K562 (cell line): ENCODE results near the gene HMGB3. TPM values are rescaled to one million over a fixed set of nuclear protein-coding genes. Genes with fewer than 3 reads are reported as not detected.
"Not testable (repeated sequence)": the region's sequence is repeated elsewhere in the genome, so short reads cannot be mapped to it uniquely, and the experiment has no call there.

Experiments
- ATAC-seq: fragments of 200-7000 bp; cut with Tn5 transposase; 3 replicates; pipeline ENCODE4 v1.9.1; 2020; ENCODE audit warnings: moderate library complexity
- BruUV-seq: library from RNA; stranded (reverse); fragments of 400-500 nt; replicated peaks from 2 replicates; lab custom pipeline; 2021; lab: Mats Ljungman, UMichigan
- CTCF ChIA-PET: fragments of 300-600 bp; formaldehyde crosslinking; extraction: SDS; loops from one replicate; lab custom pipeline; 2021; ENCODE audit warnings: low intra/inter-chr PET ratio; lab: Yijun Ruan, JAX
- POLR2A ChIA-PET: fragments of 300-600, 350-650 bp; sonication (Branson Sonifier 250); formaldehyde crosslinking; extraction: SDS; loops from one replicate; lab custom pipeline; 2021; ENCODE audit warnings: antibody characterized with exemption, inconsistent platforms; lab: Yijun Ruan, JAX
- DNase-seq, 4 experiments: peaks; one replicate each; pipeline versions ENCODE4 v3.0.0 to v3.0.0-alpha.2; 2011 to 2018; ENCODE audit warnings: low spot score in 3 of 4, mixed read lengths in 3 of 4; ENCODE audit errors: extremely low read depth in 1 of 4
- FAIRE-seq: peaks from 2 replicates; lab custom pipeline; 2011; peaks lifted over from hg19 to GRCh38; lab: Jason Lieb, UNC
- H2AFZ ChIP-seq: 2 replicates; pipeline ENCODE4 v1.6.0; 2011; ENCODE audit warnings: low read depth, low read length, control low read depth, inconsistent platforms
- H3K27ac ChIP-seq: fragments of 200-600 bp; 3 replicates; pipeline ENCODE4 v1.8.0; 2011; ENCODE audit warnings: low read depth, mild to moderate bottlenecking, control low read depth, inconsistent platforms, low read length, moderate library complexity, mixed read lengths; ENCODE audit errors: extremely low read depth
- H3K27me3 ChIP-seq, 2 experiments: fragments of 300-600 bp in 1 of 2; 2 replicates in 1 of 2; 3 replicates in 1 of 2; pipeline versions ENCODE4 v1.6.0 to v1.8.0; 2011; ENCODE audit warnings: inconsistent platforms in 2 of 2, low read length in 2 of 2, mild to moderate bottlenecking in 1 of 2, mixed read lengths in 1 of 2, moderate library complexity in 1 of 2; ENCODE audit not compliant: control insufficient read depth in 2 of 2, insufficient read depth in 2 of 2
- H3K36me3 ChIP-seq: fragments of 300-600 bp; 3 replicates; pipeline ENCODE4 v1.8.0; 2011; ENCODE audit warnings: mild to moderate bottlenecking, low read length, inconsistent platforms; ENCODE audit not compliant: control insufficient read depth, insufficient read depth
- H3K4me1 ChIP-seq, 2 experiments: fragments of 200-600 bp in 1 of 2; replicated peaks in 1 of 2; 2 replicates in 1 of 2; 3 replicates in 1 of 2; pipeline versions ENCODE4 v1.5.1 to v1.8.0; 2011; ENCODE audit warnings: inconsistent platforms in 2 of 2, low read length in 2 of 2, mild to moderate bottlenecking in 1 of 2, mixed read lengths in 1 of 2, moderate library complexity in 1 of 2; ENCODE audit not compliant: control insufficient read depth in 2 of 2, insufficient read depth in 2 of 2
- H3K4me2 ChIP-seq: 2 replicates; pipeline ENCODE4 v1.6.1; 2011; ENCODE audit warnings: low read length, control low read depth, inconsistent platforms, mixed read lengths; ENCODE audit not compliant: insufficient read depth
- H3K4me3 ChIP-seq: fragments of 200-600 bp; sonication (generic), shearing (Covaris generic); 2 replicates; pipeline ENCODE4 v1.5.1; 2016; ENCODE audit warnings: control low read depth, inconsistent platforms
- H3K79me2 ChIP-seq: fragments of 200-600 bp; 3 replicates; pipeline ENCODE4 v1.8.0; 2011; ENCODE audit warnings: low read length, inconsistent platforms; ENCODE audit not compliant: control insufficient read depth, insufficient read depth
- H3K9ac ChIP-seq, 2 experiments: 2 replicates each; pipeline versions ENCODE4 v1.6.0 to v1.6.1; 2011; ENCODE audit warnings: low read depth in 2 of 2, low read length in 2 of 2, control low read depth in 1 of 2, inconsistent platforms in 1 of 2, mild to moderate bottlenecking in 1 of 2, mixed read lengths in 1 of 2; ENCODE audit not compliant: insufficient read depth in 1 of 2
- H3K9me1 ChIP-seq: one replicate; pipeline ENCODE4 v1.6.0; 2011; ENCODE audit warnings: inconsistent platforms, mild to moderate bottlenecking, low read length, moderate library complexity; ENCODE audit not compliant: control insufficient read depth, insufficient read depth
- H3K9me3 ChIP-seq: replicated peaks from 2 replicates; pipeline ENCODE4 v1.5.1; 2011; ENCODE audit warnings: low read depth, low read length, inconsistent platforms; ENCODE audit not compliant: control insufficient read depth, insufficient read depth
- H4K20me1 ChIP-seq: replicated peaks from 2 replicates; pipeline ENCODE4 v1.6.1; 2011; ENCODE audit warnings: low read length, inconsistent platforms, mixed read lengths; ENCODE audit not compliant: control insufficient read depth, insufficient read depth
- ETV6 ChIP-seq, 3 experiments: fragments of 150-350 bp in 1 of 3; sonication (generic) in 1 of 3; formaldehyde crosslinking in 1 of 3; IDR thresholded peaks; 2 replicates each; pipeline versions ENCODE4 v1.6.1 to v1.8.0; 2014 to 2022; ENCODE audit warnings: borderline replicate concordance in 2 of 3, low read depth in 2 of 3, antibody characterized with exemption in 1 of 3, low read length in 1 of 3, mild to moderate bottlenecking in 1 of 3, missing genetic modification reagents in 1 of 3
- IFI16 ChIP-seq: fragments of 250-450 bp; sonication (Bioruptor Pico); IDR thresholded peaks from 2 replicates; pipeline ENCODE4 v2.1.2; 2022; ENCODE audit warnings: mild to moderate bottlenecking, inconsistent platforms
- NUFIP1 ChIP-seq: fragments of 450-650 bp; IDR thresholded peaks from 2 replicates; pipeline ENCODE4 v1.6.1; 2018; ENCODE audit not compliant: partially characterized antibody
- PHB2 ChIP-seq: fragments of 450-650 bp; IDR thresholded peaks from 2 replicates; pipeline ENCODE4 v1.6.1; 2017; ENCODE audit warnings: low read depth
- PHF8 ChIP-seq: fragments of 200-600 bp; sonication (generic); IDR thresholded peaks from 2 replicates; pipeline ENCODE4 v1.6.1; 2012; ENCODE audit warnings: mixed run types, mild to moderate bottlenecking, inconsistent platforms, low read length, moderate library complexity, borderline replicate concordance
- ZFP1 ChIP-seq: fragments of 450-650 bp; formaldehyde crosslinking; IDR thresholded peaks from 2 replicates; pipeline ENCODE4 v1.4.0; 2020; ENCODE audit warnings: mild to moderate bottlenecking, mixed read lengths
- ZNF12 ChIP-seq: sonication (generic); formaldehyde crosslinking; IDR thresholded peaks from 2 replicates; pipeline ENCODE4 v1.4.0; 2020; ENCODE audit warnings: mild to moderate bottlenecking, missing genetic modification reagents
- ZNF77 ChIP-seq: fragments of 250-450 bp; sonication (Bioruptor Pico); IDR thresholded peaks from 2 replicates; pipeline ENCODE4 v1.5.0; 2020
- WGBS: fragments of 100-300 bp; shearing (Covaris generic); methylation state at CpG from one replicate; pipeline ENCODE4 v1.1.6; 2016; ENCODE audit warnings: low coverage, mixed read lengths; ENCODE audit not compliant: insufficient coverage; ENCODE audit errors: missing lambda C conversion rate; 5-methylcytosine and 5-hydroxymethylcytosine counted together
- in situ Hi-C: fragments of 300-500 bp; cut with MboI; formaldehyde crosslinking; loops from 4 replicates; pipeline ENCODE4 v1.15.0; 2018; ENCODE audit warnings: inconsistent platforms, mixed read lengths
- intact Hi-C: fragments of 100-400 bp; cut with micrococcal nuclease; formaldehyde crosslinking; loops from 2 replicates; pipeline ENCODE4 v1.14.2; 2022
- polyA plus RNA-seq, 8 experiments: library from polyadenylated mRNA; depleted of rRNA in 4 of 8; stranded (reverse) in 5 of 8; unstranded in 3 of 8; fragments of >200 nt; fragmentation: Nextera tagmentation in 2 of 8; fragmentation: Illumina TruSeq in 1 of 8; extraction: Ambion mirVana in 2 of 8; extraction: Trizol in 1 of 8; gene quantifications; 2 replicates each; pipeline versions ENCODE4 v1.2.1 to v1.2.3, GENCODE V29; 2011 to 2014; ENCODE audit warnings: inconsistent platforms in 1 of 8, missing spikeins in 1 of 8
- total RNA-seq, 7 experiments: library from RNA; depleted of rRNA in 6 of 7; stranded (reverse); fragments of >200 nt in 6 of 7; fragmentation: Illumina TruSeq in 2 of 7; extraction: Trizol in 2 of 7; gene quantifications; 2 replicates each; pipeline versions ENCODE4 v1.2.1 to v1.2.3, GENCODE V29; 2011 to 2021; ENCODE audit warnings: low replicate concordance in 1 of 7
- TF ChIP-seq, protein P1 (sequence below): fragments of 250-450 bp; sonication (Bioruptor Pico); IDR thresholded peaks from 2 replicates; pipeline ENCODE4 v1.4.0; 2020; ENCODE audit warnings: mild to moderate bottlenecking
- TF ChIP-seq, protein P2 (sequence below): IDR thresholded peaks from 2 replicates; pipeline ENCODE4 v1.6.1; 2016; ENCODE audit warnings: missing genetic modification characterization, missing compliant biosample characterization

HMGB3 gene
- total and polyA plus RNA-seq, 9 of the 15 experiments (the other 6 are each of a cell fraction or from before 2014, with no cell fraction given), result 36.7 to 168 (median 117) TPM

DNA sequence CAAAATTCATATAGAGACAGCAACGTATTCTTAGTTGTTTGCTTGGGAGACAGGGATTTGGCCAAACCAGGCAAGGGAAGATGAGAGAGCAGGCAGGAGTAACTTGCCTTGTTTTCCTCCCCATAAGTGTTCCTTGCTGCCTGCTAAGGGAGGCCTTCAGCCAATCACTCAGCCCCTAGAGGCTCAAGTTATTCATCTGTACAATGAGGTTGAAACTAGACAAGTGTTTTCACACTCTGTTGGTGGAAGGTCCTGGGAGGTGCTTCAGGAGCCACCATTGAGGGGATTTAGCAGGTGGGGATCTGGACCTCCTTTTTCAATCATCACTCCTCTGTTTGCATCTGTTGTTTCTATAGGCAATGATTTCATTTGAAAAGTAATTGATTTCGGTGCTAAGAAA lies 23.6 kb upstream of the HMGB3 start (continued):
- TF ChIP-seq PHF8, result no peak
- TF ChIP-seq ZNF77 (CRISPR knock-in tag), result no peak
- TF ChIP-seq, protein P1, sequence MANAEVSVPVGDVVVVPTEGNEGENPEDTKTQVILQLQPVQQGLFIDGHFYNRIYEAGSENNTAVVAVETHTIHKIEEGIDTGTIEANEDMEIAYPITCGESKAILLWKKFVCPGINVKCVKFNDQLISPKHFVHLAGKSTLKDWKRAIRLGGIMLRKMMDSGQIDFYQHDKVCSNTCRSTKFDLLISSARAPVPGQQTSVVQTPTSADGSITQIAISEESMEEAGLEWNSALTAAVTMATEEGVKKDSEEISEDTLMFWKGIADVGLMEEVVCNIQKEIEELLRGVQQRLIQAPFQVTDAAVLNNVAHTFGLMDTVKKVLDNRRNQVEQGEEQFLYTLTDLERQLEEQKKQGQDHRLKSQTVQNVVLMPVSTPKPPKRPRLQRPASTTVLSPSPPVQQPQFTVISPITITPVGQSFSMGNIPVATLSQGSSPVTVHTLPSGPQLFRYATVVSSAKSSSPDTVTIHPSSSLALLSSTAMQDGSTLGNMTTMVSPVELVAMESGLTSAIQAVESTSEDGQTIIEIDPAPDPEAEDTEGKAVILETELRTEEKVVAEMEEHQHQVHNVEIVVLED, result no peak
- TF ChIP-seq, protein P2, sequence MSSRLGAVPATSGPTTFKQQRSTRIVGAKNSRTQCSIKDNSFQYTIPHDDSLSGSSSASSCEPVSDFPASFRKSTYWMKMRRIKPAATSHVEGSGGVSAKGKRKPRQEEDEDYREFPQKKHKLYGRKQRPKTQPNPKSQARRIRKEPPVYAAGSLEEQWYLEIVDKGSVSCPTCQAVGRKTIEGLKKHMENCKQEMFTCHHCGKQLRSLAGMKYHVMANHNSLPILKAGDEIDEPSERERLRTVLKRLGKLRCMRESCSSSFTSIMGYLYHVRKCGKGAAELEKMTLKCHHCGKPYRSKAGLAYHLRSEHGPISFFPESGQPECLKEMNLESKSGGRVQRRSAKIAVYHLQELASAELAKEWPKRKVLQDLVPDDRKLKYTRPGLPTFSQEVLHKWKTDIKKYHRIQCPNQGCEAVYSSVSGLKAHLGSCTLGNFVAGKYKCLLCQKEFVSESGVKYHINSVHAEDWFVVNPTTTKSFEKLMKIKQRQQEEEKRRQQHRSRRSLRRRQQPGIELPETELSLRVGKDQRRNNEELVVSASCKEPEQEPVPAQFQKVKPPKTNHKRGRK (tag), result no peak
- no peak for TF ChIP-seq IFI16 (CRISPR knock-in tag)
- no peak for TF ChIP-seq ZNF12 (CRISPR knock-in tag)

DNA sequence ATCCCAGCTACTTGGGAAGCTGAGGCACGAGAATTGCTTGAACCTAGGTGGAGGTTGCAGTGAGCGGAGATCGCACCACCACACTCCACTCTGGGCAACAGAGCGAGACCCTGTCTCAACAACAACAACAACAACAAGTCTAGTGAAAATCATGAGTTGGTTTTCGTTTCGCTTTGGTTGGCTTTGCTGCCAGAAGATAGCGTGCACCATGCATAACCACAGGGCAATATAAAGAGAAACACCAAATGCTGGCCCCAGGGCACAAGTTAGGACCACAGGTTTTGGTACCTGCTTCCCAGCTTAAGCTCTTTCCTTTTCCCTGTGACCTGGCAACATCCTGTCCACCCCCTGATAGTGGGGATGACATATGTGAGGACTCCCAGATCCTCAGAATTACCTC lies 21.5 kb upstream of the HMGB3 start:
- H3K4me3 ChIP-seq, result no peak overlapping the region
- in situ Hi-C loops, result no loop called here
- WGBS, result 6% methylated on average over 7 of the region's 7 CpGs

DNA sequence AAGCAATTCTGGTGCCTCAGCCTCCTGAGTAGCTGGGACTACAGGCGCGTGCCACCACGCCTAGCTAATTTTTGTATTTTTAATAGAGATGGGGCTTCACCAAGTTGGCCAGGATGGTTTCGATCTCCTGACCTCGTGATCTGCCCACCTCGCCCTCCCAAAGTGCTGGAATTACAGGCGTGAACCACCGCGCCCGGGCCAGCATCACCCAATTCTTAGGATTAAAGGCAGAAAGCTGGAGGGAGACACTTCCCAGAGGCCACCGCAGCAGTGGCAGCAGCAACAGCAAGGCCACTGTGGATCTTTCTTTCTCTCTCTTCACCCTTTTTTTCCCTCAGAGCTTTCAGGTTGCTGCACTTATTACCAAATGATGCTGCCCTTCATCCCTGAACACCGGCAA lies 18.7 kb upstream of the HMGB3 start:
- POLR2A ChIA-PET, CTCF ChIA-PET, H3K79me2 ChIP-seq, H4K20me1 ChIP-seq, H3K9me1 ChIP-seq, H3K9me3 ChIP-seq, H3K9ac ChIP-seq, H3K27ac ChIP-seq, in situ Hi-C loops, ATAC-seq, intact Hi-C loops, H2AFZ ChIP-seq, DNase-seq, H3K4me2 ChIP-seq, BruUV-seq, H3K36me3 ChIP-seq, H3K4me3 ChIP-seq, FAIRE-seq, H3K4me1 ChIP-seq: not testable (repeated sequence)
- 0% methylated on average over 7 of the region's 12 CpGs for WGBS
- H3K27me3 ChIP-seq, result peaks cover 4 to 33% of the 10 kb centered on the region in 2 experiments; a peak in 4 of 5 replicates

More for the DNA sequence above, 21.5 kb upstream of the HMGB3 start:
- H3K9me3 ChIP-seq, result no peaks in the 10 kb centered on the region
- CTCF ChIA-PET, result no interaction called here
- DNase-seq, result no peak
- no peak for TF ChIP-seq PHB2
- TF ChIP-seq ETV6 (IDR thresholded peaks at IDR 0.05; ENCODE audit: borderline replicate concordance in 1 of 2, low read depth in 2 of 2, low read length in 1 of 2), result no peak
- TF ChIP-seq ETV6 (CRISPR knock-in tag; IDR thresholded peaks at IDR 0.05; ENCODE audit: borderline replicate concordance), result no peak
- TF ChIP-seq NUFIP1, result no peak
- TF ChIP-seq ZFP1, result no peak
- TF ChIP-seq, all 486 proteins: peak for 0
- H3K9ac ChIP-seq, result no peak overlapping the region
- no peak overlapping the region for H2AFZ ChIP-seq
- no TSS peak for BruUV-seq
- no peak overlapping the region for H3K27ac ChIP-seq
- H3K36me3 ChIP-seq, result no peaks in the 10 kb centered on the region
- no peaks in the 10 kb centered on the region for H3K9me1 ChIP-seq
- H3K4me1 ChIP-seq, result no peaks in the 10 kb centered on the region
- H4K20me1 ChIP-seq, result no peaks in the 10 kb centered on the region
- POLR2A ChIA-PET, result no interaction called here
- no peak for FAIRE-seq
- no peak overlapping the region for H3K4me2 ChIP-seq
- no peak for ATAC-seq
- peaks cover under 1 to 19% of the 10 kb centered on the region in 2 experiments; a peak in 4 of 5 replicates for H3K27me3 ChIP-seq
- intact Hi-C loops, result no loop called here
- no peaks in the 10 kb centered on the region for H3K79me2 ChIP-seq
